ENCODE results near the gene NDEL1. TPM values are rescaled to one million over a fixed set of nuclear protein-coding genes. Genes with fewer than 3 reads are reported as not detected.
"Not testable (repeated sequence)": the region's sequence is repeated elsewhere in the genome, so short reads cannot be mapped to it uniquely, and the experiment has no call there.

Gene NDEL1, protein sequence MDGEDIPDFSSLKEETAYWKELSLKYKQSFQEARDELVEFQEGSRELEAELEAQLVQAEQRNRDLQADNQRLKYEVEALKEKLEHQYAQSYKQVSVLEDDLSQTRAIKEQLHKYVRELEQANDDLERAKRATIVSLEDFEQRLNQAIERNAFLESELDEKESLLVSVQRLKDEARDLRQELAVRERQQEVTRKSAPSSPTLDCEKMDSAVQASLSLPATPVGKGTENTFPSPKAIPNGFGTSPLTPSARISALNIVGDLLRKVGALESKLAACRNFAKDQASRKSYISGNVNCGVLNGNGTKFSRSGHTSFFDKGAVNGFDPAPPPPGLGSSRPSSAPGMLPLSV
- 10 to 100 TPM; 37.5 to 47.8 TPM for total RNA-seq

DNA sequence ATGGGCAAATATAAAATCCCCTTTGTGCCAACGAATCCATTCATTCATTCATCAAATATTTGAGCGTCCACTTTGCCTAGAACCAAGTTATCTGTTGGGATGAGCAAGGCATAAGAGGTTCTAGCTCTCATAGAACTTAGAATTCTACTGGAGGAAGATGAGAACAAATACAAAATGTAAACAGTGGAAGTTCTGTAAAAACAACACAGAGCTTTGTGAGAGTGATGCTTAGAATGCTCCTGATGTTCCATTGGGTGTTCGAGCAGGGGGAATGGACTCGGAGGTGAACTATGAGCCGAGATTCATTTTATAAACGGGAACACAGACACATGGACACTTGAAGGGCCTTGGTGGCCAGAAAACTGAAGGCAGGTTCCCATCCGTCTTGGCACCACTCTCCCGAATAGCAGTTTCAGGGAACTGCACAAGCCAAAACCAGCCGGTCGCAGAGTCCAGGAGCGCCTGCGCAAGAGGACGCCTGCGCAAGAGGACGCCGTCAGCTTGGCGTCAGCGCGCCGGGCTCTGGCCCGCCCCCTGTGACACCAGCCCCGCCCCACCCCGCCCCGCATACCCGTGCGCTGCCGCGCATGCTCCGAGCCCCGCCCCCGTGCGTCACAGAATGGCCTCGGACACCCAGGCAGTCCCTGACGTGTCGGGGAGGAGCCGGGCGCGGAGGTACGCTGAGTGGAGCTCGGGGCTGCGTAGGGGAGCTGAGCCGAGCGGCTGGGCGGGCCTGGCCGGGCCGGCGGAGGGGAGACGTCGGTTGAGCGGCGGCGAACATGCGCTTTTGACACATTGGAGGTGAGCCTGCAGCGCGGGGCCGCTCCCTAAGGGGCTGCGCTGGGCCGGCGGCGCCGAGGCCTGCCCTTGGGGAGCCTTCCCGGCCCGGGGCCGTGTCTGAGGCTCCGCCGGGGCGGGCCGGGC is at the start of gene NDEL1:
NDEL1 (plus strand) TSS at position 640 of the 924 bp plus-strand sequence. CDS start 8,388 bp downstream, outside the sequence.
- Mint-ChIP-seq H3K27ac (peak within 1 kb of the TSS; percentile 92), H3K4me3 (peak within 1 kb of the TSS; percentile 91)

DNA sequence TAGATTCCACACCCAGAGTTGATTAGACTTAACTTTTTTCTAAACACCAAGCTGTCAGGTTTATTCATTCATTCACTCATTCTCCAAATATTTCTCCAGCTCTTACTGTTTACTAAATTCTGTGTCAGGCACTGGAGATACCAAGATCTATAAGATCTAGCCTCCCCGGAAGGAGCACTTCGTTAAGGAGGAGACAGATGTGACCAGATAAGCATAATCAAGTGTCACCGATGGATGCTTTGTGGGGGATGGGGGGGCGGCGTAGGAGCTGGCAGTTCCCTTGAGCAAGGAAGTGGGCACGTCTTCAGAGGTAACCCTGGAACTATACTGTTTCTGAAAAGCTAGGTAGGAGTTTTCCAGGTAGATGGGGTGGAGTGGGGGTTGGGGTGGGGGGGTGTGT is 48.8 kb upstream of the NDEL1 start:
- H3K27me3 Mint-ChIP-seq, result peaks cover 5% of the 10 kb centered on the region
- peaks cover 13% of the 10 kb centered on the region for H3K36me3 Mint-ChIP-seq
- peaks cover 22% of the 10 kb centered on the region for H3K4me1 Mint-ChIP-seq
- no peak for DNase-seq
- H3K27ac Mint-ChIP-seq, result no peak overlapping the region
- no peaks in the 10 kb centered on the region for H3K9me3 Mint-ChIP-seq
- H3K4me3 Mint-ChIP-seq, result no peak overlapping the region

More for the DNA sequence above, at the start of gene NDEL1:
- Mint-ChIP-seq H3K4me1 (peaks cover 24% of the 10 kb centered on the region), H3K36me3 (peaks cover 13% of the 10 kb centered on the region), H3K27me3 (no peaks in the 10 kb centered on the region), H3K9me3 (no peaks in the 10 kb centered on the region)
- peak; percentile 100 for DNase-seq

DNA sequence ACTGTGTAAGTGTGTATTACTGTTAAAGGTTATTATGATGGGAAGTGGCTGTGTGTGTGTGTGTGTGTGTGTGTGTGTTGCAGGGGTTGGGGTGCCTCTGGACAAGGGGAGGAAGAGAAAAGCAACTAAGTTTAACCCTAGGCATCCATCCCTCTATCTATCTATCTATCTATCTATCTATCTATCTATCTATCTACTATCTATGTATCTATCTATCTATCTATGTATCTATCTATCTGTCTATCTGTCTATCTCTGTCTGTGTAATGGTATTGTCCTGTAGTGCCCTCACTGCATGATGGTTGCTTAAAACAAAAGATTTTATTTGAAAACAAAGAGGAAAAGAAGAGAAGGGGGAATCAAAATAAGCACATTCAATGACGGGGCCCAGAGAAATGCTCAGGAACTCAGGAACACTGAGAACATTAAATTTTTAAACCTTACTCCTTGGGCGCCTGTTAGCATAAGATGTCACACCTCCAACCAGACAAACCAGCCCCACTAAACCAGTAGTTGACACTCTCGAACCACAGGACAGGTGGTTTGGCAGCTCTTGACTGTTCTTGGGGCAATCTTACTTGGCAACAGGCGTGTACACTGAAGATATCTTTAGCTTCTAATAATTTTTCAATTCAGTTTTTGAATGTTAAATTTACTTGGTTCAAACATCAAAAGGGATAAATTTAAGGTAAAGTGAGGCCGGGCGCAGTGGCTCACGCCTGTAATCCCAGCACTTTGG is 47.6 kb upstream of the NDEL1 start:
- H3K9me3 Mint-ChIP-seq, result no peaks in the 10 kb centered on the region
- peaks cover under 1% of the 10 kb centered on the region for H3K36me3 Mint-ChIP-seq
- H3K4me3 Mint-ChIP-seq, result no peak overlapping the region
- H3K27ac Mint-ChIP-seq, result no peak overlapping the region
- peaks cover under 1% of the 10 kb centered on the region for H3K27me3 Mint-ChIP-seq
- H3K4me1 Mint-ChIP-seq, result peaks cover 17% of the 10 kb centered on the region
- no peak for DNase-seq

DNA sequence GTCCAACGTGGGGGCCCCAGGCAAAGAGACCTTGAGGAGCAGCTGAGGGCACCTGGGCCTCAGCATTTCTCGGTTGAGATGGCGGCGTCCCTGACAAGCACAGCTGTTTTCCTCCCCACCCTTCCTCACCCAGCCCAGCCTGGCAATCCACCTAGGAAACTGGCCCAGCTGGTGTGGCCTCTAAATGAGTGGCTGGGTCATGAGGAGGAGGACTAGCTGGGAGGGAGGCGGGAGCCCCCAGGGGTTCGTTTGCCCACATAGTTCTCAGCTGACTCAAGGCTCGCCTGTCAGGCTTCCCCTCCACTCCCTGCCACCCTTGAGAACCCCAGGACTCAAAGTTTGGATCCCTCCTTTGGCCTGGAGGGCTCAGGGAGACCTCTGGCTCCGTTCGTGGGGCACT is 44.0 kb upstream of the NDEL1 start:
- Mint-ChIP-seq H3K27me3 (no peaks in the 10 kb centered on the region), H3K4me3 (no peak overlapping the region), H3K4me1 (peaks cover 12% of the 10 kb centered on the region), H3K36me3 (no peaks in the 10 kb centered on the region), H3K27ac (no peak overlapping the region), H3K9me3 (no peaks in the 10 kb centered on the region)
- no peak for DNase-seq

DNA sequence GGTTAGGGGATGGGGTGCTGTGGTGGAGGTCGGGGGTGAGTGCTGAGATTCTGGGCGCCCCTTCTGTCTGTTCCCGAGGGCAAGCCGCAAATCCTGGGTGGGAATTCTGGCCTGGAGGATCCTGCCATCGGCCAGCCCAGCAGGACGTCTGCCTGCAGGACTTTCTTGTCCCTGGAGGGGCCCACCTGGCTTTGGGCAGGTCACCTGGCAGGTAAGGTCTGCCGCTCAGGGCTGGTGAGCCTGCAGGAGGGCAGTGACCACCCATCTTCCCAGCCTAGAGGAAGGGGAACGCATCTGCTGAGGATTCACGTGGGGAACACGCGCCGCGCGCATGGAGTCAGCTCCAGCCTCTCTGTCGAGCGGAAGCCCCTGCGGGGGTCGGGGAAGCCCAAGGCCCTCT is 43.4 kb upstream of the NDEL1 start:
- H3K27ac Mint-ChIP-seq, result no peak overlapping the region
- no peak overlapping the region for H3K4me3 Mint-ChIP-seq
- H3K27me3 Mint-ChIP-seq, result no peaks in the 10 kb centered on the region
- H3K4me1 Mint-ChIP-seq, result peaks cover 9% of the 10 kb centered on the region
- DNase-seq, result no peak
- H3K36me3 Mint-ChIP-seq, result no peaks in the 10 kb centered on the region
- no peaks in the 10 kb centered on the region for H3K9me3 Mint-ChIP-seq

DNA sequence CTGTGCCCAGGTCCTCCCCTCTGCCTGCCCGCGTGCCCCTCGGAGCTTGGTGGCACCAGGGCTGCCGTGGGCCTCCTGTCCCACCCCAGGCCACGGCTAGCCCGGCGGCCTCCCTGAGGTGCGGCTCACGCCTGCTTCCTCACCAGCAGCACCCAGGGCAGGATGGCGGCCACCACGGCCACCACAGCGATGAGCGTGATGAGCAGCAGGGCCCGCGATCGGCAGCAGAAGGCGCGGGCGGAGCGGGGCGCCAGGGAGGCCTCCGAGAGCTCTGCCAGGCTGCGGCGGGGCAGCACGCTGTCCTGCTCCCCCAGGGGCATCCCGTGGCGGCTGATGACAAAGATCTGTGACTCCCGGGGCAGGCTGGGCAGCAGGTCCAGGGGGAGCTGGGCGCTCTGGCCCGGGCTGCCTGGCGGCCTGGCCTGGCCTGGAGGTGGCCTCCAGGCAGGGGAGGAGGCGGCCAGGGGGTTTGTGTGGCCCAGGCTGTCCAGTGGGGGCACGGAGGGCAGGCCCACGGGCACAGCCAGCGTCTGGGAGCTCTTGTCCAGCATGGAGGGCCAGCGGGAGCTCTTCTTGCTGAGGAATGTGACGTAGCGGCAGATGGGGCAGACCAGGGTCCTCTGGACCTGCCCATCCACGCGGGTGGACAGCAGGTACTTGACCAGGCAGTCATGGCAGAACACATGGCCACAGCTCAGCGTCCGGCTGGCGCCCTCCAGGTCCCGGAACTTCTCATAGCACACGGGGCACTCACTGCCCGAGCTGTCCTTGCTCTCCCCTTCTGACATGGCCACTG is 42.8 kb upstream of the NDEL1 start:
- H3K36me3 Mint-ChIP-seq, result no peaks in the 10 kb centered on the region
- no peak overlapping the region for H3K4me3 Mint-ChIP-seq
- peak overlapping the region; percentile 86 for H3K27ac Mint-ChIP-seq
- peaks cover 9% of the 10 kb centered on the region for H3K4me1 Mint-ChIP-seq
- H3K27me3 Mint-ChIP-seq, result peaks cover 4% of the 10 kb centered on the region
- DNase-seq, result no peak
- no peaks in the 10 kb centered on the region for H3K9me3 Mint-ChIP-seq

DNA sequence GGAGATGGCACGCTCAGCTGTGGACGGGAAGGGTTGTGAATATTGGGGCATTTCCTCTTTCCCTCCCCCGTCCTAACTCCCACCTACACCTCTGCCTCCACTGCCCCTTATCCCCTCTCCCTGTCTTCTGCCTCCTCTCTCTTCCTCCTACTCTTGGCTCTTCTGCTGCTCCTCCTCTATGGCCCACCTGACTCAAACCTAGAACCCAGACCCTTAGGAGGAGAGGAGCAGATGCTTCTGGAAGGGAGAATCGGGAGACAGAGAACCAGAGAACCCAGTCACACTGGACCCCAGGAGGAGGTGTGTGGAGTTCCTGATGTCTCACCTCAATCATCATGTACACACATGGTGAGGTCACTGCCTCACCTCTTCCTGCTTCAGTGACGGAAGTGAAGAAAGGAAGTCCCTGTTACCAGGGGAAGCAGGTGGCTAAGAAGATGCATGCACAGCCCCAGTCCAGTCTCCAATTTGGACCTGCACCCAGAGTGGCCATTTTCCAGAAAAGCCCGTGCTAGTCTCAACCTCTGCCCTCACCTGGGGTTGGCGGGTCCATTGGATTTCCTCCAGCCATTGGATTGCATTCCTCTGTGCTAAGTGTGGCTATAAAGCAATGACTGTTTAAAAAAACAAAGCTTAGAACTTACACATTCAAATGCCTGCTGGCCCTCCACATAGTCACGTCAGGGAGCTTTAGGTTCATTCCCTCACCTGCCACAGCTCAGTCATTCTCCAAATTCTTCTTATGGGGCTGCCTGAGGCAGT is 42.0 kb upstream of the NDEL1 start:
- peak; percentile 28 for DNase-seq
- Mint-ChIP-seq H3K36me3 (no peaks in the 10 kb centered on the region), H3K4me1 (peaks cover 9% of the 10 kb centered on the region), H3K4me3 (no peak overlapping the region), H3K27me3 (peaks cover 12% of the 10 kb centered on the region), H3K9me3 (no peaks in the 10 kb centered on the region), H3K27ac (peak overlapping the region; percentile 86)

DNA sequence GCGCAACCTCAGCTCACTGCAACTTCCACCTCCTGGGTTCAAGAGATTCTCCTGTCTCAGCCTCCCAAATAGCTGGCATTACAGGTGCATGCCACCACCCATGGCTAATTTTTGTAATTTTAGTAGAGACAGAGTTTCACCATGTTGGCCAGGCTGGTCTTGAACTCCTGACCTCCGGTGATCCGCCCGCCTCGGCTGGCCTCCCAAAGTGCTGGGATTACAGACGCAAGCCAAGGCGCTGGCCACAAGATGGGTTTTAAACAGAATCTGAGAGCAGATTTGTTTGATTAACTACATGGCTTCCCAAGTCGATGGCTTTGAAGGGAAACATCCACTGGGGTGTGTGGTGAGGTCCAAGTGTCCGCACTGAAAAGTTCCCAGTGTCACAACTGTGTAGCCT is 41.2 kb upstream of the NDEL1 start:
- not testable (repeated sequence) for H3K4me3 Mint-ChIP-seq, H3K27ac Mint-ChIP-seq, H3K4me1 Mint-ChIP-seq, H3K36me3 Mint-ChIP-seq, H3K9me3 Mint-ChIP-seq, DNase-seq
- H3K27me3 Mint-ChIP-seq, result peaks cover 12% of the 10 kb centered on the region

DNA sequence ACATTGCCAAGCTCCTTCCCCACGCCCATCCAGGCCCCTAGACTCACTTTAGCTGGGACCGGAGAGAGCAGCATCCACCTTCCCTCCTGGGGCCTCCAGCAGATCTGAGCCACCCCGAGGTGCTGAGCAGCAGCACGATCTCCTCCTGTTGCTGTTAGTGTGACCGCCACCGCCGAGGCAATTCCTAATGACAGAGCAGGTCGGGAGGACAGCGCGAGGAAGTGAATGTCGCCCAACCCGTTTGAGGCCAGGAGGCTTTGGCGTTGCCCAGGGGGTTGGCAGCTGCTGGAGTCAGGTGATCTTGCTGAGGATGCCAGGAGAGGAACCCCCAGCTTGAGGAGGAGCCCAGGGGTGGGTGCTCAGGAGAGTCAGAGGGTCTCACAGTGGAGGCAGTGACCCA is 38.0 kb upstream of the NDEL1 start, which contains the start of gene RNF222:
RNF222 (minus strand) TSS at position 192 of the 400 bp plus-strand sequence. CDS start 4,366 bp downstream, outside the sequence.
- peaks cover 9% of the 10 kb centered on the region for H3K4me1 Mint-ChIP-seq
- H3K36me3 Mint-ChIP-seq, result no peaks in the 10 kb centered on the region
- no peak for DNase-seq
- H3K27ac Mint-ChIP-seq, result no peak within 1 kb of the TSS
- H3K4me3 Mint-ChIP-seq, result no peak within 1 kb of the TSS
- no peaks in the 10 kb centered on the region for H3K9me3 Mint-ChIP-seq
- peaks cover 17% of the 10 kb centered on the region for H3K27me3 Mint-ChIP-seq

DNA sequence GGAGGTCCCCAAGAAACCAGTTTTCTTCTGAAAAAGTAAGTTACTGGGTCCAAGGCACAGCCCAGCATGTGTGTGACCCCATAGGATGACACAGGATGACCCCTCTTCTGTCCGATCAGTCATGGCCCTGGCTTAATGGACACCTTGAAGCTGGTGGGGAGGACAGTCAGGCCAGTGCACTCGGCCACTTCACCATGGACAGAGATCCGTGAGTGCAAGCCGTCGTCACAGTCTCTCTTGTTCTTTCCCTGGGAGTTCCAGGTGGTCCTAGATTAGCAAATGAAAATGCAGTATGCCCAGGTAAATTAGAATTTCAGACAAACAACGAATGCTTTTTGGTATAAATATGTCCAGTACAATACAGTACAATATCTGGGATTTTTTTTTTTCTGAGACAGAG is 36.7 kb upstream of the NDEL1 start:
- H3K27ac Mint-ChIP-seq, result no peak overlapping the region
- H3K36me3 Mint-ChIP-seq, result no peaks in the 10 kb centered on the region
- peaks cover 17% of the 10 kb centered on the region for H3K27me3 Mint-ChIP-seq
- no peak overlapping the region for H3K4me3 Mint-ChIP-seq
- peaks cover 2% of the 10 kb centered on the region for H3K4me1 Mint-ChIP-seq
- no peaks in the 10 kb centered on the region for H3K9me3 Mint-ChIP-seq
- DNase-seq, result no peak

DNA sequence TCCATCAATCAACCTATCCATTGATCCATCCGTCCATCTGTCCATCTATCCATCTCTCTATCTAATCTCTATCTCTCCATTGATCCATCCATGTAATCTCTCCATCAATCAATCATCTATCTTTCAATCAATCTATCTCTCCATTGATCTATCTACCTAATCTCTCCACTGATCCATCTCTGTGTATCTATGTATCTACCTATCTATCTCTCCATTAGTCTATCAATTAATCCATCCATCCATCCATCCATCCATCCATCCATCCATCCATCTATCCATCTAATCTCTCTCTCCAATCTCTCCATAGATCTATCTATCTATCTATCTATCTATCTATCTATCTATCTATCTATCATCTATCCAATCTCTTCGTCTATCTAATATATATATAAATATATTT is 34.6 kb upstream of the NDEL1 start:
- DNase-seq, result no peak
- Mint-ChIP-seq H3K4me1 (no peaks in the 10 kb centered on the region), H3K27me3 (peaks cover 17% of the 10 kb centered on the region), H3K4me3 (no peak overlapping the region), H3K36me3 (no peaks in the 10 kb centered on the region), H3K27ac (no peak overlapping the region), H3K9me3 (no peaks in the 10 kb centered on the region)

DNA sequence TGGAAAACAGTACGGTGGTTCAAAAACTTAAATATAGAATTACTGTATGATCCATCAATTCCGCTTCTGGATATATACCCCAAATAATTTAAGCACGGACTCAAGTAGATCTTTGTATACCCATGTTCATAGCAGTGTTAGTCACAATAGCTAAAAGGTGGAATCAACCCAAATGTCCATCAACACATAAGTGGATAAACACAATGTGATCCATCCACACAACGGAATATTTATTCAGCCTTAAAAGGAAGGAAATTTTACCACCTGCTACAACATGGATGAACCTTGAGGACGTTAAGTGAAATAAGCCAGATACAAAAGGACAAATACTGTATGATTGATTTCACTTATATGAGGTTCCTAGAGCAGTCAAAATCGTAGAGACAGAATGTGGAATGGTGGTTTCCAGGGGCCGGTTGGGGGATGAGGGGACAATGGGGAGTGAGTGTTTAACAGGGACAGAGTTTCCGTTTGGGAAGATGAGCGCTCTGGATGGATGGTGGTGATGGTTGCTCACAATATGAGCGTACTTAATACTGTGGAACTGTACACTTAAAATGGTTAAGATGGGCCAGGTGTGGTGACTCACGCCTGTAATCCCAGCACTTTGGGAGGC is 32.7 kb upstream of the NDEL1 start:
- H3K36me3 Mint-ChIP-seq, result no peaks in the 10 kb centered on the region
- no peak overlapping the region for H3K4me3 Mint-ChIP-seq
- H3K9me3 Mint-ChIP-seq, result no peaks in the 10 kb centered on the region
- DNase-seq, result no peak
- no peaks in the 10 kb centered on the region for H3K4me1 Mint-ChIP-seq
- H3K27me3 Mint-ChIP-seq, result peaks cover 23% of the 10 kb centered on the region
- H3K27ac Mint-ChIP-seq, result no peak overlapping the region

DNA sequence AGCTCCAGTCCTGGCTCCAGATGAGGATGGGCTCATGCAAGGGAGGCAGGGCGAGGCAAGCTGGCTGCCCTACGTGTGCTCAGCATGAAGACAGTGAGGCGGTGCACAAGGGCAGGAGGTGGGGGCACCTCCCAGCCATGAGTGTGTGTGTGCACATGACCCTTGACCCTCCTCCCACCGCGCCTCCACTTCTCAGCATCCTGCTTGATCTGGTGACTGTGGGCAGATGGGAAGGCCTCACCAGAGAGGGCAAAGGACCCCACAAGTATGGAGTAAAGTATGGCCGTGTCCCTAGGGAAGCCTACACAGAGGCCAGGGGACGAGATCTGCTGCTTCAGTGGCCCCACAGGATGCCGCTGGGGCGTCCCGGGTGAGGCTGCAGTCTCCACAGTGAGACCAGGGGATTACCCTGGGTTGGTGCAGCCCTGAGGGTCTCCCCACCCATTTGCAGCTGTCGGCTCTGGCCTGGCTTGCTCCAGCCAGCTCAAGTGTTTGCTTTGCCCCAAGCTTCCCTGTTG is 30.1 kb upstream of the NDEL1 start:
- H3K4me3 Mint-ChIP-seq, result no peak overlapping the region
- no peaks in the 10 kb centered on the region for H3K36me3 Mint-ChIP-seq

More for the DNA sequence above, 30.1 kb upstream of the NDEL1 start:
- Mint-ChIP-seq H3K9me3 (no peaks in the 10 kb centered on the region), H3K27ac (no peak overlapping the region), H3K4me1 (peaks cover 6% of the 10 kb centered on the region), H3K27me3 (peaks cover 19% of the 10 kb centered on the region)
- DNase-seq, result no peak
